Left ventricle myocardium inferior (tissue), 1 donor: ENCODE data around the gene DNAJB6. TPM values are rescaled to one million over a fixed set of nuclear protein-coding genes. Genes with fewer than 3 reads are reported as not detected.

Experiments used
- DNase-seq: peaks from one replicate; pipeline ENCODE4 v3.0.0-alpha.2; 2020
- H3K27ac ChIP-seq: fragments of 200-600 bp; replicated peaks from 2 replicates; pipeline ENCODE4 v1.8.0; 2021
- H3K27me3 ChIP-seq: fragments of 200-600 bp; 2 replicates; pipeline ENCODE4 v1.8.0; 2021; ENCODE audit warnings: low read depth
- H3K36me3 ChIP-seq: fragments of 200-600 bp; 2 replicates; pipeline ENCODE4 v1.8.0; 2021
- H3K4me1 ChIP-seq: fragments of 200-600 bp; 2 replicates; pipeline ENCODE4 v1.8.0; 2021
- H3K4me3 ChIP-seq: fragments of 200-600 bp; 2 replicates; pipeline ENCODE4 v1.8.0; 2021; ENCODE audit warnings: mild to moderate bottlenecking, moderate library complexity
- H3K9me3 ChIP-seq: fragments of 200-600 bp; replicated peaks from 2 replicates; pipeline ENCODE4 v1.8.0; 2021
- intact Hi-C: fragments of 100-400 bp; cut with micrococcal nuclease; formaldehyde crosslinking; loops from one replicate; pipeline ENCODE4 v1.11.0; 2022
- total RNA-seq: library from RNA; stranded (reverse); fragmentation: NEBNext Ultra II Directional; extraction: Animal tissue kit (Norgen Biotek cat#: 25700); gene quantifications from one replicate; pipeline ENCODE4 v1.2.1, GENCODE V29; 2021
- TF ChIP-seq, protein P1 (sequence below): fragments of 200-600 bp; IDR thresholded peaks from 2 replicates; pipeline ENCODE4 v1.8.0; 2021; ENCODE audit warnings: antibody characterized with exemption, mild to moderate bottlenecking, borderline replicate concordance
- donor health status: DM: no; HTN: yes; CAD: no; lungs with severe emphysema.

The DNAJB6 gene
- total RNA-seq, 1 donor from 2014 or later: 211 TPM

- TF ChIP-seq, protein P1, sequence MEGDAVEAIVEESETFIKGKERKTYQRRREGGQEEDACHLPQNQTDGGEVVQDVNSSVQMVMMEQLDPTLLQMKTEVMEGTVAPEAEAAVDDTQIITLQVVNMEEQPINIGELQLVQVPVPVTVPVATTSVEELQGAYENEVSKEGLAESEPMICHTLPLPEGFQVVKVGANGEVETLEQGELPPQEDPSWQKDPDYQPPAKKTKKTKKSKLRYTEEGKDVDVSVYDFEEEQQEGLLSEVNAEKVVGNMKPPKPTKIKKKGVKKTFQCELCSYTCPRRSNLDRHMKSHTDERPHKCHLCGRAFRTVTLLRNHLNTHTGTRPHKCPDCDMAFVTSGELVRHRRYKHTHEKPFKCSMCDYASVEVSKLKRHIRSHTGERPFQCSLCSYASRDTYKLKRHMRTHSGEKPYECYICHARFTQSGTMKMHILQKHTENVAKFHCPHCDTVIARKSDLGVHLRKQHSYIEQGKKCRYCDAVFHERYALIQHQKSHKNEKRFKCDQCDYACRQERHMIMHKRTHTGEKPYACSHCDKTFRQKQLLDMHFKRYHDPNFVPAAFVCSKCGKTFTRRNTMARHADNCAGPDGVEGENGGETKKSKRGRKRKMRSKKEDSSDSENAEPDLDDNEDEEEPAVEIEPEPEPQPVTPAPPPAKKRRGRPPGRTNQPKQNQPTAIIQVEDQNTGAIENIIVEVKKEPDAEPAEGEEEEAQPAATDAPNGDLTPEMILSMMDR: no peak
- Histone ChIP-seq H3K4me3 (no peak overlapping the region), H3K27me3 (no peaks in the 10 kb centered on the region), H3K27ac (no peak overlapping the region), H3K9me3 (no peaks in the 10 kb centered on the region), H3K4me1 (peaks cover 11% of the 10 kb centered on the region), H3K36me3 (peaks cover 80% of the 10 kb centered on the region)
- DNase-seq: peak; percentile 3
- intact Hi-C loops: no loop called here
Measured at GRCh38 chr7:157413881-157414701, 77.3 kb downstream of the DNAJB6 start.

GRCh38 chr7:157414702-157415096 is 77.9 kb downstream of the DNAJB6 start:
- intact Hi-C loops: no loop called here
- Histone ChIP-seq H3K27me3 (no peaks in the 10 kb centered on the region), H3K27ac (no peak overlapping the region), H3K36me3 (peaks cover 76% of the 10 kb centered on the region), H3K4me1 (peaks cover 11% of the 10 kb centered on the region), H3K9me3 (no peaks in the 10 kb centered on the region), H3K4me3 (no peak overlapping the region)
- no peak for DNase-seq
- TF ChIP-seq, protein P1: no peak

- H3K36me3 ChIP-seq: peaks cover 68% of the 10 kb centered on the region
- intact Hi-C loops: no loop called here
Measured at GRCh38 chr7:157415486-157415885, 78.7 kb downstream of the DNAJB6 start.

GRCh38 chr7:157416011-157416410 is 79.2 kb downstream of the DNAJB6 start:
- intact Hi-C loops: no loop called here
- TF ChIP-seq, protein P1: no peak
- Histone ChIP-seq H3K27ac (no peak overlapping the region), H3K27me3 (no peaks in the 10 kb centered on the region), H3K9me3 (no peaks in the 10 kb centered on the region), H3K36me3 (peaks cover 63% of the 10 kb centered on the region), H3K4me3 (no peak overlapping the region), H3K4me1 (peaks cover 11% of the 10 kb centered on the region)
- DNase-seq: no peak

More at GRCh38 chr7:157415486-157415885, 78.7 kb downstream of the DNAJB6 start:
- TF ChIP-seq, protein P1: no peak
- no peak overlapping the region for H3K27ac ChIP-seq
- no peak overlapping the region for H3K4me3 ChIP-seq
- H3K4me1 ChIP-seq: peaks cover 11% of the 10 kb centered on the region
- DNase-seq: no peak
- no peaks in the 10 kb centered on the region for H3K27me3 ChIP-seq
- no peaks in the 10 kb centered on the region for H3K9me3 ChIP-seq

DNA sequence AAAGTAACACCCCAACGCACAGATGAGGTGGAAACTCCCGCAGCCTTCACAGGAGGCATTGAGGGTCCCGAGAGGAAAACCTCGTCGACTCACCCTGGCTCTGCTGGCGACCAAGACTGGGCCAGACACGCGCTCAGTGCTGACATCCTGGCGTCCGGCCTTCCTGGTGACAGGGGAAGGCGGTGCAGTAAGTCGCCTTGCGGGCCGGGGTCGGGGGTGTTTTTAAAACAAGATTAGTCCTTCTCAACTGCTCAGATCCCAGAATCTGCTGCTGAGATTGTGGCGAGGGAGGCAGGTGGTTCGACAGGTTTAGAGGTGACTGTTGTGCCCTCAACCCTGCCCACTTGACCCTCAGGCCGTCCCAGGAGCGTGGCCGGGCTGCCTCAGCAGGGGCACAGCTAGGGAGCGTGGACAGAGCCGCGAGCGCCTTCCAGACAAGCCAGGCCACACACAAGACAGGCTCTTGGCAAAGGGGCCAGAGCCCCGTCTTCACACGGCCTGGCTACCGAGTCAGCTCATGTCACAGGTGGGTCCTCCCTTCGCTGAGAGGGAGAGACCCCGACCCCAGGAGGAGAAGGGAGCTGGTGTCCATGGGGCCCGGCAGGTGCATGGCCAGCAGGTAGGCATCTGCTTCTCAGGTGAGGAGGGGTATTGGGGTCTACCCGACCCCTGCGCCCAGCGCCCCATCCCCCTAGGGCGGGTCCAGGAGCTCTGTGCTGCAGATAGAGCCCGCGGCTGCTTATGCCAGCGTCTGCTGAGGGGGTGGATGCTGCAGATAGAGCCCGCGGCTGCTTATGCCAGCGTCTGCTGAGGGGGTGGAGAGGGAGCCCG is 81.6 kb downstream of the DNAJB6 start:
- intact Hi-C loops: no loop called here
- Histone ChIP-seq H3K4me3 (no peak overlapping the region), H3K27me3 (no peaks in the 10 kb centered on the region), H3K36me3 (peaks cover 51% of the 10 kb centered on the region), H3K27ac (no peak overlapping the region), H3K4me1 (peaks cover 11% of the 10 kb centered on the region), H3K9me3 (no peaks in the 10 kb centered on the region)
- TF ChIP-seq, protein P1: no peak
- DNase-seq: no peak
